HFFc6 (cell line): Measurements from ENCODE around the gene SBF2. TPM values are rescaled to one million over a fixed set of nuclear protein-coding genes. Genes with fewer than 3 reads are reported as not detected.
A peak's percentile ranks its signal among the peaks of the same experiment; 100 is the strongest.

ENCODE experiments used
- DNase-seq: peaks from one replicate; pipeline ENCODE4 v3.0.0-alpha.2; 2018
- H3K27ac Mint-ChIP-seq: 2 replicates; pipeline ENCODE4 v1.8.0; 2020; ENCODE audit warnings: mild to moderate bottlenecking, mixed read lengths
- H3K27me3 Mint-ChIP-seq: 2 replicates; pipeline ENCODE4 v1.8.0; 2021; ENCODE audit warnings: mild to moderate bottlenecking, moderate library complexity, mixed read lengths; ENCODE audit not compliant: insufficient read depth
- H3K36me3 Mint-ChIP-seq: 2 replicates; pipeline ENCODE4 v1.8.0; 2021; ENCODE audit warnings: low read depth, mixed read lengths
- H3K4me1 Mint-ChIP-seq: 2 replicates; pipeline ENCODE4 v1.8.0; 2020; ENCODE audit warnings: low read depth, mixed read lengths
- H3K4me3 Mint-ChIP-seq: 2 replicates; pipeline ENCODE4 v1.8.0; 2020; ENCODE audit warnings: mild to moderate bottlenecking, moderate library complexity, mixed read lengths
- H3K9me3 Mint-ChIP-seq: 2 replicates; pipeline ENCODE4 v1.8.0; 2020; ENCODE audit warnings: mild to moderate bottlenecking, mixed read lengths
- CTCF ChIP-seq: fragments of 200-600 bp; sonication (generic); IDR thresholded peaks from 2 replicates; pipeline ENCODE4 v1.5.0; 2021; ENCODE audit warnings: antibody characterized with exemption, mild to moderate bottlenecking
- total RNA-seq, 6 experiments: library from RNA; stranded (reverse); fragmentation: NEBNext Ultra II Directional; extraction: Animal tissue kit (Norgen Biotek cat#: 25700); gene quantifications; 2 replicates in 1 of 6; 3 replicates in 5 of 6; pipeline ENCODE4 v1.2.3, GENCODE V29; 2021

Gene SBF2
- total RNA-seq, 6 experiments from 2014 or later, result 25.2 to 36.0 (median 30.7) TPM

DNA sequence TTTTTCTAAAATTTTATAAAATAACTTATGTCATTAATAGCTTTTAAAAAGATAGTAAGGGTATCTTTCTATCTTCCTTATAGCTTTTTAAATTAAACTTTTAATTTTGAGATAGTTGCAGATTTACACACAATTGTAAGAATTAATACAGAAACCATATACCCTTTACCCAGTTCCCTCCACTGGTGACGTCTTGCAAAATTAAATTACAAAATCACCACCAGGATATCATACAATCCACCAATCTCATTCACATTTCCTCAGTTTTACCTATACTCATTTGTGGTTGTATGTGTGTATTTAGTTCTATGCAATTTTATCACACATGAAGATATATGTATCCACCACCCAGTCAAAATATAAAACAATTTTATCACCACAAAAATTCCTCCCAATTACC lies 10.0 kb downstream of the SBF2 start:
- Mint-ChIP-seq H3K27me3 (no peaks in the 10 kb centered on the region), H3K27ac (no peak overlapping the region), H3K9me3 (no peaks in the 10 kb centered on the region), H3K4me3 (no peak overlapping the region), H3K4me1 (peaks cover 23% of the 10 kb centered on the region), H3K36me3 (peaks cover 5% of the 10 kb centered on the region; the same call in 1 of the 2 replicates)
- TF ChIP-seq CTCF, result no peak
- no peak for DNase-seq

DNA sequence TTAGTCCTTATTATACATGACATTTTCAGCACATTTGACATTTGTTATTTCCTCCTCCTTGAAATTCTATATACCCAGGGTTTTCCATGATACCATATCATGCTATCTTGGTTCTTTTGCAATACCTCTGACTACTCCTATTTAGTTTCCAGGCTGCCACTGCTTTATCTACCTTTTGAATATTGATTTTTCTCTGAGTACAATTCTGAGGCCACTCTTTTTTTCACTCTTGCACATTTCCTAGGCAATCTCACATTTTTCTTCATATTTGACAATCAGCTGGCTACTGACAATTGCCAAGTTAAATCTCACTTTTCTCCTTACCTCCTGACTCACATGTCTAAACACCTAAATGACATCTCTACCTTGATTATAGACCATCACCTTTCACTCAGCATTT lies 11.9 kb downstream of the SBF2 start:
- H3K27me3 Mint-ChIP-seq, result no peaks in the 10 kb centered on the region
- H3K36me3 Mint-ChIP-seq, result peaks cover 5% of the 10 kb centered on the region; the same call in 1 of the 2 replicates
- H3K9me3 Mint-ChIP-seq, result no peaks in the 10 kb centered on the region
- DNase-seq, result no peak
- no peak overlapping the region for H3K27ac Mint-ChIP-seq
- H3K4me3 Mint-ChIP-seq, result no peak overlapping the region
- no peak for TF ChIP-seq CTCF
- peaks cover 19% of the 10 kb centered on the region for H3K4me1 Mint-ChIP-seq

- H3K4me3 Mint-ChIP-seq, result no peak overlapping the region
- peaks cover 40% of the 10 kb centered on the region for H3K4me1 Mint-ChIP-seq
- peak overlapping the region; percentile 15; the same call in 1 of the 2 replicates for H3K27ac Mint-ChIP-seq
- no peak for DNase-seq
- H3K36me3 Mint-ChIP-seq, result no peaks in the 10 kb centered on the region
- no peaks in the 10 kb centered on the region; the same call in 1 of the 2 replicates for H3K27me3 Mint-ChIP-seq
- TF ChIP-seq CTCF, result no peak
- no peaks in the 10 kb centered on the region for H3K9me3 Mint-ChIP-seq
These were observed 18.3 kb downstream of the SBF2 start for GRCh38 chr11:10275714-10276113.

DNA sequence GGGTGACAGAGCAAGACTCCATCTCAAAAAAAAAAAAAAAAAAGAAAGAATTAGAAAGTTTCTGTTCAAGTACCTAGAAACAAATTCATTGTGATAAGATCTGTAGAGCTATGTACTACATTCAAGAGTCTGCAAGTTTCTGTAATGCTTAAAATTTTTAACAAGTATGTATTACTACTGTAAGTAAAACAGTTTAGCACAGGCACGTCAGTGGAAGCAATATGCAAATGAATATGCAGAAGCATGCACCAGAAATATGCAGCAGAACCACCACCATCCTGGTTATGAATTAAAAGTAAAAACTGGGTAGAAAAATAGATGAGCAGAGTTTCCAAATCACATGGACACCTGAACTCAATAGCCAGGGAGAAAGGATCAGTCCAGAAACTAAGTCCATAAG lies 19.3 kb downstream of the SBF2 start:
- no peak for TF ChIP-seq CTCF
- DNase-seq, result no peak
- peaks cover 44% of the 10 kb centered on the region for H3K4me1 Mint-ChIP-seq
- peak overlapping the region; percentile 56 for H3K27ac Mint-ChIP-seq
- H3K36me3 Mint-ChIP-seq, result no peaks in the 10 kb centered on the region
- no peaks in the 10 kb centered on the region for H3K9me3 Mint-ChIP-seq
- H3K27me3 Mint-ChIP-seq, result no peaks in the 10 kb centered on the region; the same call in 1 of the 2 replicates
- peak overlapping the region; percentile 63; the same call in 1 of the 2 replicates for H3K4me3 Mint-ChIP-seq

DNA sequence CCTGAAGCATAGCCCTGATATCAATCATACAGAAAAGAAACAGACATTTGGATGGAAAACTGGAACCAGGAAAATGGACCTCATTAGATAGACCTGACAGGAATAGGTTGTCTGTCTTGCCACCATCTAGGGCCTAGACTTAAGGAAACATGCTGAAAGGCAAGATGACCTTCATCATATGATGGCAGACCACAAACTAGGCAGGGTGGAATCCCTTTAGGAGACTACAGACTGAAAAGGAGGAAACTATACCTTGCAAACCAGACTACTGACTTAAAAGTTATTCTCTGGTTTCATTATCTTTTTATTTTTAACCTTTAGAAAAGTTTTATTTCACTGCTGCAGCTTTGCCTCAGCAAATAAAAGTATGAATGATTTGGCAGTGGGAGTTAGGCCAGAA lies 20.3 kb downstream of the SBF2 start:
- Mint-ChIP-seq H3K27me3 (no peaks in the 10 kb centered on the region; the same call in 1 of the 2 replicates), H3K36me3 (no peaks in the 10 kb centered on the region), H3K9me3 (no peaks in the 10 kb centered on the region), H3K4me3 (no peak overlapping the region), H3K4me1 (peaks cover 54% of the 10 kb centered on the region), H3K27ac (peak overlapping the region; percentile 38; the same call in 1 of the 2 replicates)
- TF ChIP-seq CTCF, result no peak
- DNase-seq, result no peak

DNA sequence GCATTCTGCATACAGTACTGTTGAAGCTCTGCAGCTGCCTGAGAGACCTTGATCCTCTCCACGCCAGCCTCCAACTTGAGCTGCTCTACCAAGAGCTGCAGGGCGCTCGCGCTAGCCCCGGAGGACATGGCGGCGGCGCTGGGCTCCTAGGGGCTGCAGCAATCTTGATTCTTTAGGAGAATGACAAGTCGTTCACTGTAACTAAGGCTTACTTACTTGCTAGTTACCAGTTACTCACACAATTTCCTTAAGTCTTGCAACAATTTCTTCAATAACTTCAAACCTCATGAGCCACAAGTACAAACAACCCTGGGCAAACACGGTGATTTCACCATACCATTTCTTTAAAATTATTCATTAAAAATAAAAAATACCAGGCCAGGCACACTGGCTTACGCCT lies 21.9 kb downstream of the SBF2 start:
- no peak overlapping the region for H3K4me3 Mint-ChIP-seq
- peaks cover 70% of the 10 kb centered on the region for H3K4me1 Mint-ChIP-seq
- no peak overlapping the region for H3K27ac Mint-ChIP-seq
- no peak for DNase-seq
- no peaks in the 10 kb centered on the region for H3K36me3 Mint-ChIP-seq
- no peaks in the 10 kb centered on the region for H3K9me3 Mint-ChIP-seq
- TF ChIP-seq CTCF, result no peak
- no peaks in the 10 kb centered on the region; the same call in 1 of the 2 replicates for H3K27me3 Mint-ChIP-seq
